K562 (cell line): Measurements from ENCODE around the gene AGPAT2. TPM values are rescaled to one million over a fixed set of nuclear protein-coding genes. Genes with fewer than 3 reads are reported as not detected.

Experiments
- ATAC-seq: fragments of 200-7000 bp; cut with Tn5 transposase; 3 replicates; pipeline ENCODE4 v1.9.1; 2020; ENCODE audit warnings: moderate library complexity
- BruUV-seq: library from RNA; stranded (reverse); fragments of 400-500 nt; replicated peaks from 2 replicates; lab custom pipeline; 2021; lab: Mats Ljungman, UMichigan
- CTCF ChIA-PET: fragments of 300-600 bp; formaldehyde crosslinking; extraction: SDS; loops from one replicate; lab custom pipeline; 2021; ENCODE audit warnings: low intra/inter-chr PET ratio; lab: Yijun Ruan, JAX
- POLR2A ChIA-PET: fragments of 300-600, 350-650 bp; sonication (Branson Sonifier 250); formaldehyde crosslinking; extraction: SDS; loops from one replicate; lab custom pipeline; 2021; ENCODE audit warnings: antibody characterized with exemption, inconsistent platforms; lab: Yijun Ruan, JAX
- DNase-seq, 4 experiments: peaks; one replicate each; pipeline versions ENCODE4 v3.0.0 to v3.0.0-alpha.2; 2011 to 2018; ENCODE audit warnings: low spot score in 3 of 4, mixed read lengths in 3 of 4; ENCODE audit errors: extremely low read depth in 1 of 4
- FAIRE-seq: peaks from 2 replicates; lab custom pipeline; 2011; peaks lifted over from hg19 to GRCh38; lab: Jason Lieb, UNC
- H2AFZ ChIP-seq: 2 replicates; pipeline ENCODE4 v1.6.0; 2011; ENCODE audit warnings: low read depth, low read length, control low read depth, inconsistent platforms
- H3K27ac ChIP-seq: fragments of 200-600 bp; 3 replicates; pipeline ENCODE4 v1.8.0; 2011; ENCODE audit warnings: low read depth, mild to moderate bottlenecking, control low read depth, inconsistent platforms, low read length, moderate library complexity, mixed read lengths; ENCODE audit errors: extremely low read depth
- H3K27me3 ChIP-seq, 2 experiments: fragments of 300-600 bp in 1 of 2; 2 replicates in 1 of 2; 3 replicates in 1 of 2; pipeline versions ENCODE4 v1.6.0 to v1.8.0; 2011; ENCODE audit warnings: inconsistent platforms in 2 of 2, low read length in 2 of 2, mild to moderate bottlenecking in 1 of 2, mixed read lengths in 1 of 2, moderate library complexity in 1 of 2; ENCODE audit not compliant: control insufficient read depth in 2 of 2, insufficient read depth in 2 of 2
- H3K36me3 ChIP-seq: fragments of 300-600 bp; 3 replicates; pipeline ENCODE4 v1.8.0; 2011; ENCODE audit warnings: mild to moderate bottlenecking, low read length, inconsistent platforms; ENCODE audit not compliant: control insufficient read depth, insufficient read depth
- H3K4me1 ChIP-seq, 2 experiments: fragments of 200-600 bp in 1 of 2; replicated peaks in 1 of 2; 2 replicates in 1 of 2; 3 replicates in 1 of 2; pipeline versions ENCODE4 v1.5.1 to v1.8.0; 2011; ENCODE audit warnings: inconsistent platforms in 2 of 2, low read length in 2 of 2, mild to moderate bottlenecking in 1 of 2, mixed read lengths in 1 of 2, moderate library complexity in 1 of 2; ENCODE audit not compliant: control insufficient read depth in 2 of 2, insufficient read depth in 2 of 2
- H3K4me2 ChIP-seq: 2 replicates; pipeline ENCODE4 v1.6.1; 2011; ENCODE audit warnings: low read length, control low read depth, inconsistent platforms, mixed read lengths; ENCODE audit not compliant: insufficient read depth
- H3K4me3 ChIP-seq: fragments of 200-600 bp; sonication (generic), shearing (Covaris generic); 2 replicates; pipeline ENCODE4 v1.5.1; 2016; ENCODE audit warnings: control low read depth, inconsistent platforms
- H3K79me2 ChIP-seq: fragments of 200-600 bp; 3 replicates; pipeline ENCODE4 v1.8.0; 2011; ENCODE audit warnings: low read length, inconsistent platforms; ENCODE audit not compliant: control insufficient read depth, insufficient read depth
- H3K9ac ChIP-seq, 2 experiments: 2 replicates each; pipeline versions ENCODE4 v1.6.0 to v1.6.1; 2011; ENCODE audit warnings: low read depth in 2 of 2, low read length in 2 of 2, control low read depth in 1 of 2, inconsistent platforms in 1 of 2, mild to moderate bottlenecking in 1 of 2, mixed read lengths in 1 of 2; ENCODE audit not compliant: insufficient read depth in 1 of 2
- H3K9me1 ChIP-seq: one replicate; pipeline ENCODE4 v1.6.0; 2011; ENCODE audit warnings: inconsistent platforms, mild to moderate bottlenecking, low read length, moderate library complexity; ENCODE audit not compliant: control insufficient read depth, insufficient read depth
- H3K9me3 ChIP-seq: replicated peaks from 2 replicates; pipeline ENCODE4 v1.5.1; 2011; ENCODE audit warnings: low read depth, low read length, inconsistent platforms; ENCODE audit not compliant: control insufficient read depth, insufficient read depth
- H4K20me1 ChIP-seq: replicated peaks from 2 replicates; pipeline ENCODE4 v1.6.1; 2011; ENCODE audit warnings: low read length, inconsistent platforms, mixed read lengths; ENCODE audit not compliant: control insufficient read depth, insufficient read depth
- FOS ChIP-seq: IDR thresholded peaks from 3 replicates; pipeline ENCODE4 v1.6.1; 2011; ENCODE audit not compliant: insufficient read length; ENCODE audit errors: extremely low read depth
- FOXJ2 ChIP-seq: fragments of 200-800 bp; sonication (Bioruptor generic); IDR thresholded peaks from 2 replicates; pipeline ENCODE4 v1.6.1; 2016; ENCODE audit warnings: missing genetic modification characterization, missing compliant biosample characterization
- GABPA ChIP-seq: fragments of 200-800 bp; sonication (Bioruptor generic); conservative IDR thresholded peaks from 2 replicates; pipeline ENCODE4 v1.6.1; 2016; ENCODE audit warnings: low read depth, missing genetic modification characterization, missing compliant biosample characterization
- HDAC6 ChIP-seq: IDR thresholded peaks from 2 replicates; pipeline ENCODE4 v1.6.1; 2012; ENCODE audit warnings: low read depth, mild to moderate bottlenecking, control low read depth, inconsistent platforms, low read length, moderate library complexity
- MIER1 ChIP-seq: fragments of 450-650 bp; IDR thresholded peaks from 2 replicates; pipeline ENCODE4 v1.6.1; 2016; ENCODE audit warnings: antibody characterized with exemption, mild to moderate bottlenecking, low read depth
- MXI1 ChIP-seq: IDR thresholded peaks from 2 replicates; pipeline ENCODE4 v1.6.1; 2011; ENCODE audit warnings: low read depth, mild to moderate bottlenecking, improper control_type of control experiment, low read length
- PCBP1 ChIP-seq: fragments of 200-400 bp; formaldehyde crosslinking; IDR thresholded peaks from 2 replicates; pipeline ENCODE4 v1.6.1; 2018; ENCODE audit warnings: mild to moderate bottlenecking, low read depth, low read length; ENCODE audit not compliant: poor library complexity, severe bottlenecking
- POLR2AphosphoS2 ChIP-seq: IDR thresholded peaks from 2 replicates; pipeline ENCODE4 v1.6.1; 2012; ENCODE audit warnings: low read length, improper control_type of control experiment
- RB1 ChIP-seq: fragments of 450-650 bp; IDR thresholded peaks from 2 replicates; pipeline ENCODE4 v1.6.1; 2017; ENCODE audit warnings: low read depth, mild to moderate bottlenecking
- RBBP5 ChIP-seq: fragments of 200-600 bp; sonication (generic); IDR thresholded peaks from 2 replicates; pipeline ENCODE4 v1.6.1; 2012; ENCODE audit warnings: borderline replicate concordance, mild to moderate bottlenecking, low read length, control low read depth, inconsistent platforms; ENCODE audit not compliant: insufficient read depth, poor library complexity, severe bottlenecking
- RBFOX2 ChIP-seq: fragments of 200-400 bp; formaldehyde crosslinking; IDR thresholded peaks from 2 replicates; pipeline ENCODE4 v1.6.1; 2017; ENCODE audit warnings: low read depth, mild to moderate bottlenecking, low read length, moderate library complexity
- RFX1 ChIP-seq: fragments of 450-650 bp; IDR thresholded peaks from 2 replicates; pipeline ENCODE4 v1.6.1; 2016; ENCODE audit warnings: mild to moderate bottlenecking, moderate library complexity
- SMARCE1 ChIP-seq: fragments of 450-650 bp; IDR thresholded peaks from 2 replicates; pipeline ENCODE4 v1.7.1; 2016; ENCODE audit warnings: mild to moderate bottlenecking
- TEAD1 ChIP-seq, 2 experiments: fragments of 450-650 bp in 1 of 2; sonication (generic) in 1 of 2; formaldehyde crosslinking; IDR thresholded peaks; 2 replicates each; pipeline versions ENCODE4 v1.4.0 to v1.8.0; 2020 to 2022; ENCODE audit warnings: mild to moderate bottlenecking in 2 of 2, missing genetic modification reagents in 1 of 2
- ZNF174 ChIP-seq: fragments of 250-450 bp; sonication (Bioruptor Pico); IDR thresholded peaks from 2 replicates; pipeline ENCODE4 v1.4.0; 2020; ENCODE audit warnings: mild to moderate bottlenecking
- ZNF444 ChIP-seq: fragments of 250-450 bp; sonication (Bioruptor Pico); IDR thresholded peaks from 2 replicates; pipeline ENCODE4 v1.4.0; 2020; ENCODE audit warnings: mild to moderate bottlenecking, moderate library complexity
- ZNF707 ChIP-seq: fragments of 250-450 bp; sonication (Bioruptor Pico); conservative IDR thresholded peaks from 2 replicates; pipeline ENCODE4 v1.8.0; 2022; ENCODE audit warnings: inconsistent platforms, mild to moderate bottlenecking, moderate library complexity
- ZNF780A ChIP-seq: fragments of 250-450 bp; sonication (Bioruptor Pico); IDR thresholded peaks from 2 replicates; pipeline ENCODE4 v1.5.0; 2021; ENCODE audit warnings: mild to moderate bottlenecking
- WGBS: fragments of 100-300 bp; shearing (Covaris generic); methylation state at CpG from one replicate; pipeline ENCODE4 v1.1.6; 2016; ENCODE audit warnings: low coverage, mixed read lengths; ENCODE audit not compliant: insufficient coverage; ENCODE audit errors: missing lambda C conversion rate; 5-methylcytosine and 5-hydroxymethylcytosine counted together
- in situ Hi-C: fragments of 300-500 bp; cut with MboI; formaldehyde crosslinking; loops from 4 replicates; pipeline ENCODE4 v1.15.0; 2018; ENCODE audit warnings: inconsistent platforms, mixed read lengths
- intact Hi-C: fragments of 100-400 bp; cut with micrococcal nuclease; formaldehyde crosslinking; loops from 2 replicates; pipeline ENCODE4 v1.14.2; 2022
- polyA plus RNA-seq, 8 experiments: library from polyadenylated mRNA; depleted of rRNA in 4 of 8; stranded (reverse) in 5 of 8; unstranded in 3 of 8; fragments of >200 nt; fragmentation: Nextera tagmentation in 2 of 8; fragmentation: Illumina TruSeq in 1 of 8; extraction: Ambion mirVana in 2 of 8; extraction: Trizol in 1 of 8; gene quantifications; 2 replicates each; pipeline versions ENCODE4 v1.2.1 to v1.2.3, GENCODE V29; 2011 to 2014; ENCODE audit warnings: inconsistent platforms in 1 of 8, missing spikeins in 1 of 8
- total RNA-seq, 7 experiments: library from RNA; depleted of rRNA in 6 of 7; stranded (reverse); fragments of >200 nt in 6 of 7; fragmentation: Illumina TruSeq in 2 of 7; extraction: Trizol in 2 of 7; gene quantifications; 2 replicates each; pipeline versions ENCODE4 v1.2.1 to v1.2.3, GENCODE V29; 2011 to 2021; ENCODE audit warnings: low replicate concordance in 1 of 7
- TF ChIP-seq, protein P1 (sequence below): fragments of 200-800 bp; sonication (Bioruptor generic); IDR thresholded peaks from 2 replicates; pipeline ENCODE4 v1.6.1; 2017; ENCODE audit warnings: missing genetic modification characterization, missing compliant biosample characterization

AGPAT2 gene
- total and polyA plus RNA-seq, 9 of the 15 experiments (the other 6 are each of a cell fraction or from before 2014, with no cell fraction given), result 0.13 to 54.5 (median 23.9) TPM

- TF ChIP-seq ZNF174 (CRISPR knock-in tag) (no peak), HDAC6 (no peak), MIER1 (no peak), SMARCE1 (no peak), RB1 (no peak), ZNF444 (CRISPR knock-in tag) (no peak), MXI1 (no peak)
Observed at GRCh38 chr9:136722969-136723356, 35.7 kb upstream of the AGPAT2 start (continued).

DNA sequence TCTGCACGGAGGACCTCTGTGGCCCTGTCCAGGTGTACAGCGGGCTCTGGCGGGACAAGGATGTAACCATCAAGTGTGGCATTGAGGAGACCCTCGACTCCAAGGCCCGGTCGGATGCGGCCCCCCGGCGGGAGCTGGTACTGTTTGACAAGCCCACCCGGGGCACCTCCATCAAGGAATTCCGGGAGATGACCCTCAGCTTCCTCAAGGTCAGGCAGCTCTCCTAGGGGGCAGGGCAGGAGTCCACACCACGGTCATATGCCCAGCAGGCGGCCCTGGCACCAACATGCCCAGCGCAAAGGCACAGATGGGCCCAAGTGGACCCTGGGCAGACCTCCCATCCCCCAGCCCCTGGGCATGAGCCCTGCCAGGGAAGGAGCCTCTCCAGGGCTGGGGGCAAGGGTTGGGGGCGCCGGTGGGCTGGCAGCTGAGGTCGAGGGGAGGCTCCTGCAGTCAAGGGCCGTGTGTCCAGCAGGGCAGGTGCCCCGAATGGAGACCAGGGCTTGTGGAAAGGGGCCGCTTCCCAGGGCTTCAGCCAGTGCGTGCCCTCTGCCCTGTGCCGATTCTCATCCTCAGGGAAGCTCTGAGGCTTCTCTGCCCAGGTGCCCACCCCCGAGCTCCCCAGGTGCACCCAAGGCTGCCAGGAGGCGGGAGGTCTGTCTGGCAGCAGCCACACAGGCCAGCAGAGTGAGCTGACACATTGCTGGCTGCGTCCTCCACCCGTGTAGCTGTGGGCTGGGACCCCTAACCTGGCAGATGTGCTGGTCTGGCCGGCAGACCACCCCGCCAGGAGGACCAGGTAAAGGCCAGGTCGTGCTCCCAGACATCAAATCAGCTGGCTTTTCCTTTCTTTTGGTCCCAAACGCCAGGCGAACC, 35.1 kb upstream of the AGPAT2 start:
- Histone ChIP-seq H2AFZ (no peak overlapping the region), H4K20me1 (peaks cover 49% of the 10 kb centered on the region), H3K4me3 (no peak overlapping the region), H3K4me1 (peaks cover 15 to 87% of the 10 kb centered on the region in 2 experiments; a peak in 4 of 5 replicates), H3K27me3 (no peaks in the 10 kb centered on the region), H3K9me1 (no peaks in the 10 kb centered on the region), H3K36me3 (peaks cover 66% of the 10 kb centered on the region), H3K9ac (peak overlapping the region in 1 of 2 experiments; percentile 82; a peak in 2 of 4 replicates), H3K9me3 (no peaks in the 10 kb centered on the region), H3K79me2 (peaks cover 39% of the 10 kb centered on the region), H3K4me2 (no peak overlapping the region), H3K27ac (no peak overlapping the region)
- ChIA-PET CTCF (no interaction called here), POLR2A (interaction anchor here (0.6 to 1.7 kb wide), 4 partner anchors 9 to 51 kb away, joined by 3 to 9 read pairs (median 4); no protein-coding TSS in a partner anchor)
- DNase-seq (no peak), ATAC-seq (no peak), FAIRE-seq (no peak)
- WGBS, result 86% methylated on average over 24 of the region's 31 CpGs
- no TSS peak for BruUV-seq
- intact Hi-C loops (no loop called here), in situ Hi-C loops (no loop called here)
- no peak for TF ChIP-seq ZNF707 (CRISPR knock-in tag)
- peak; percentile 25 for TF ChIP-seq RBFOX2
- no peak for TF ChIP-seq GABPA (tag)
- TF ChIP-seq ZNF780A, result no peak
- no peak for TF ChIP-seq RFX1
- TF ChIP-seq FOS, result no peak
- TF ChIP-seq POLR2AphosphoS2, result peak; percentile 5; the same call in 1 of the 2 replicates
- TF ChIP-seq PCBP1, result peak; percentile 18
- TF ChIP-seq, protein P1, sequence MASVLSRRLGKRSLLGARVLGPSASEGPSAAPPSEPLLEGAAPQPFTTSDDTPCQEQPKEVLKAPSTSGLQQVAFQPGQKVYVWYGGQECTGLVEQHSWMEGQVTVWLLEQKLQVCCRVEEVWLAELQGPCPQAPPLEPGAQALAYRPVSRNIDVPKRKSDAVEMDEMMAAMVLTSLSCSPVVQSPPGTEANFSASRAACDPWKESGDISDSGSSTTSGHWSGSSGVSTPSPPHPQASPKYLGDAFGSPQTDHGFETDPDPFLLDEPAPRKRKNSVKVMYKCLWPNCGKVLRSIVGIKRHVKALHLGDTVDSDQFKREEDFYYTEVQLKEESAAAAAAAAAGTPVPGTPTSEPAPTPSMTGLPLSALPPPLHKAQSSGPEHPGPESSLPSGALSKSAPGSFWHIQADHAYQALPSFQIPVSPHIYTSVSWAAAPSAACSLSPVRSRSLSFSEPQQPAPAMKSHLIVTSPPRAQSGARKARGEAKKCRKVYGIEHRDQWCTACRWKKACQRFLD (CRISPR knock-in tag), result no peak
- TF ChIP-seq RBBP5, result peak; percentile 33
- TF ChIP-seq FOXJ2 (tag), result no peak
- TF ChIP-seq TEAD1 (CRISPR knock-in tag; IDR thresholded peaks at IDR 0.05), result no peak
